Measurements from ENCODE around the gene SEZ6L. TPM values are rescaled to one million over a fixed set of nuclear protein-coding genes. Genes with fewer than 3 reads are reported as not detected.
"Not testable (repeated sequence)": the region's sequence is repeated elsewhere in the genome, so short reads cannot be mapped to it uniquely, and the experiment has no call there.

The SEZ6L gene
- total and polyA plus RNA-seq, 9 donors, result 0.10 to 0.32 (median 0.15) TPM; not detected in 3

DNA sequence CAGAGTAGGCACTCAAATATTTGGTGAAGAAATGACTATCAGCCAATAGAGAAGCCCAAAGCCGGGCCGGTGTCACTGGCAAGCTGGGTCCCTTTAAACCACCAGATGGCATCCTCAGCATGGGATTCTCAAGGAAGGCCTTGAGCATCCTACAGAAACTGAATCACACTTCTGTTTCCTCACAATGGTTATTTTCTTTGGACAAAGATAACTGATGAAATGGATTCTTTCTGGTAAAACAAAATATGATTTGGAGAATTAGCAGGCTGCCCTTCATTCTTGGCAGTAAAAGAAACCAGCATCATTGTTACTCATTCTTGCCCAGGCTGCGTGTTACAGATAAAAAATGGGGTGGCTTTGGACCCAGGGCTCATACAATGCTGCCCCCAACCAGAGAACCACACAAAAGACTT is 229.5 kb downstream of the SEZ6L start:
- Histone ChIP-seq H3K4me1 (ENCODE audit: insufficient read depth) (no peaks in the 10 kb centered on the region), H3K36me3 (no peaks in the 10 kb centered on the region), H3K9me3 (no peaks in the 10 kb centered on the region), H3K27ac (no peak overlapping the region), H3K27me3 (no peaks in the 10 kb centered on the region), H3K4me3 (no peak overlapping the region)
- peak in 4 of 5 donors; percentile 9 to 37 (median 22) for DNase-seq
- intact Hi-C loops (cut with DNase I), result no loop called here
- TF ChIP-seq POLR2A (IDR thresholded peaks at IDR 0.05) (no peak), EP300 (IDR thresholded peaks at IDR 0.05) (no peak)
- TF ChIP-seq, protein P1, sequence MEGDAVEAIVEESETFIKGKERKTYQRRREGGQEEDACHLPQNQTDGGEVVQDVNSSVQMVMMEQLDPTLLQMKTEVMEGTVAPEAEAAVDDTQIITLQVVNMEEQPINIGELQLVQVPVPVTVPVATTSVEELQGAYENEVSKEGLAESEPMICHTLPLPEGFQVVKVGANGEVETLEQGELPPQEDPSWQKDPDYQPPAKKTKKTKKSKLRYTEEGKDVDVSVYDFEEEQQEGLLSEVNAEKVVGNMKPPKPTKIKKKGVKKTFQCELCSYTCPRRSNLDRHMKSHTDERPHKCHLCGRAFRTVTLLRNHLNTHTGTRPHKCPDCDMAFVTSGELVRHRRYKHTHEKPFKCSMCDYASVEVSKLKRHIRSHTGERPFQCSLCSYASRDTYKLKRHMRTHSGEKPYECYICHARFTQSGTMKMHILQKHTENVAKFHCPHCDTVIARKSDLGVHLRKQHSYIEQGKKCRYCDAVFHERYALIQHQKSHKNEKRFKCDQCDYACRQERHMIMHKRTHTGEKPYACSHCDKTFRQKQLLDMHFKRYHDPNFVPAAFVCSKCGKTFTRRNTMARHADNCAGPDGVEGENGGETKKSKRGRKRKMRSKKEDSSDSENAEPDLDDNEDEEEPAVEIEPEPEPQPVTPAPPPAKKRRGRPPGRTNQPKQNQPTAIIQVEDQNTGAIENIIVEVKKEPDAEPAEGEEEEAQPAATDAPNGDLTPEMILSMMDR (IDR thresholded peaks at IDR 0.05), result peak in 1 of 3 donors; percentile 26
- WGBS, 3 donors, result 10 to 20% (median 10%) methylated on average over 3 of the region's 3 CpGs

DNA sequence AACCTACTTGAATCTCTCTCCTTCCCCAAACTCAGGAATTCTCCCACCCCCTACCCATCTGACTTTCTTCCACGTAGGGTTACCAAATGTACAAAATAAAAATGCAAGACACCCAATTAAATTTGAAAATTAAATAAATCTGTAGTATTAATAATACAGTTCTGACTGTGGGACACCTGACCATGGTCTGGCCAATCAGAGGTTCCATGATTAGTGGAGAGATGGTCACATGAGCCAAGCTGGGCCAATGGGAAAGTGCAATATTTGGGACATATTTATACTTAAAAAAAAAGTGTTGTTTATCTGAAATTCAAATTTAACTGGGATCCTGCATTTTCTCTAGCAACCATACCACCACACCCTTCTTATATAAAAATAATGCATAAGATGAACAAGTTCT is 230.0 kb downstream of the SEZ6L start:
- WGBS, 3 donors, result 39 to 69% (median 51%) methylated on average over 1 of the region's 1 CpG
- Histone ChIP-seq H3K4me1 (ENCODE audit: insufficient read depth) (no peaks in the 10 kb centered on the region), H3K36me3 (no peaks in the 10 kb centered on the region), H3K9me3 (no peaks in the 10 kb centered on the region), H3K27ac (no peak overlapping the region), H3K4me3 (no peak overlapping the region), H3K27me3 (no peaks in the 10 kb centered on the region)
- no peak for DNase-seq
- TF ChIP-seq, protein P1 (IDR thresholded peaks at IDR 0.05), result no peak
- no peak for TF ChIP-seq POLR2A (IDR thresholded peaks at IDR 0.05)
- TF ChIP-seq EP300 (IDR thresholded peaks at IDR 0.05), result no peak
- intact Hi-C loops (cut with DNase I), result no loop called here

DNA sequence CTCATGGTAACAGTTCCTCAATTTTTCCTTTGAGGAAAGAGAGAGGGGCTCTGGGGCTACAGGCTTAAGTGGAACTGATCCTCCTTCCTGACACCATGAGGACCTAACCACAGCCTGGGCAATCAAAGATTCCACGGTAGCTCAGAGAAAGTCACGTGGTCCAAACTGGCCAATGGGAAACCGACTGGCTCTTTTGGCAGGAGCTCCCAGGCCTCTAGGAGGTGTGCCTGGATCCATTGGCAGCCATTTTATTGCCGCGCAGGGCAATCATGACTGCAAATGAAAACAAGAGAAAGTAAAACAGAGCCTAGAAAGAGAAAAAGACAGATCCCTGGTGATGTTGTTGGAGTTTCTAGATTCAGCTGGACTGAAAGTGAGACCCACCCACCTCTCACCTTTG is 232.5 kb downstream of the SEZ6L start:
- Histone ChIP-seq H3K9me3 (no peaks in the 10 kb centered on the region), H3K4me1 (ENCODE audit: insufficient read depth) (no peaks in the 10 kb centered on the region), H3K27ac (no peak overlapping the region), H3K27me3 (no peaks in the 10 kb centered on the region), H3K36me3 (no peaks in the 10 kb centered on the region), H3K4me3 (no peak overlapping the region)
- WGBS, 3 donors, result 71 to 82% (median 77%) methylated on average over 5 of the region's 5 CpGs
- no peak for TF ChIP-seq POLR2A (IDR thresholded peaks at IDR 0.05)
- no peak for TF ChIP-seq EP300 (IDR thresholded peaks at IDR 0.05)
- DNase-seq, result no peak
- intact Hi-C loops (cut with DNase I), result no loop called here

DNA sequence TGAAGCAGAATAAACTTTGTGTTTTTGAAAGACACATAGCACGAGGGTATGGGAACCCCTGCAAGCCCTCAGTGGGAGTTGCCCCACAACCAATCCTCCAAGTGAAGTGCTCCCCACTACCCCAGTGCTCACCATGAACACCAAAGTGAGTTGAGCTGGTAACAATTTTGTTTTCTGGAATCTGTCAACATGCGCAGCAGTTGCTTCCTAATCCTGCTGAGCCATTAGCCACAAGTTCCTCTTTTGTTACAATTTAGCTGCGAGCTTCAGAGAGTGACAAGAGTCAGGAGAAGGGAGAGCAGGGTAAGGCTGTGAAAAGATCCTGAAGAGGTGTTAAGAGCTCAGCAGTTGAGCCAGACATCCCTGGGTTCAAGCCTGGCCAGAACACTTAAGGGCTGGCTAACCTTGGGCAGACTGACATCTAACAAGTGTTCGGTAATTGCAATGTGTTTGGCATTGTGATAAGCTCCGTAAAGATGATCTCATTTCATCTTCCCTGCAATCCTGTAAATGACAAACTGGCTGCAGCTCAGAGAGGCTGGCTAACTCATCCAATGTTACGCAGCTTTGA is 235.7 kb downstream of the SEZ6L start:
- no peak for DNase-seq
- Histone ChIP-seq H3K27ac (no peak overlapping the region), H3K9me3 (no peaks in the 10 kb centered on the region), H3K4me3 (no peak overlapping the region), H3K36me3 (no peaks in the 10 kb centered on the region), H3K4me1 (ENCODE audit: insufficient read depth) (no peaks in the 10 kb centered on the region), H3K27me3 (no peaks in the 10 kb centered on the region)
- 20 to 34% (median 20%) methylated on average over 6 of the region's 6 CpGs for WGBS, 3 donors
- intact Hi-C loops (cut with DNase I), result no loop called here
- TF ChIP-seq EP300 (IDR thresholded peaks at IDR 0.05) (no peak), POLR2A (IDR thresholded peaks at IDR 0.05) (no peak)
- TF ChIP-seq, protein P1 (IDR thresholded peaks at IDR 0.05), result no peak

DNA sequence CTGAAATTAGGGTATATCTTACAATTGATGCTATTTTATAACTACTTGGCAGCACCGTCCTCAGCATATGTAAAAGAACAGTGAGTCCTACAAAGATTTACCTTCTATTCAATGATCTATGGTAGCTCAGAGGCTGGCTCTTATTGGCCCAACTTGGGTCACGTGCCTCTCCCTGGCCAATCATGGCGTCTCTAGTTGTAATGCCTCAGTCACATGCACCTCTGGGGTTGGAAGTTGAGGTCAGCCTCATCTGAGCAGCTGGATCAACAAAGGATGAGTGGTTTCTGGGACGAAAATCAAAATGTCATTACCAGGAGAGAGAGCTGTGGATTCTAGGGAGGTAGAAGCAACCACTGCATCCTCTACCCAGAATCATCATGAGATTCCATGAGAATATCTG is 236.9 kb downstream of the SEZ6L start:
- no peaks in the 10 kb centered on the region for H3K4me1 ChIP-seq (ENCODE audit: insufficient read depth)
- no peak for DNase-seq
- WGBS, 3 donors, result 71 to 81% (median 77%) methylated on average over 4 of the region's 4 CpGs
- H3K4me3 ChIP-seq, result no peak overlapping the region
- no peaks in the 10 kb centered on the region for H3K36me3 ChIP-seq
- intact Hi-C loops (cut with DNase I), result no loop called here
- H3K27ac ChIP-seq, result no peak overlapping the region
- TF ChIP-seq POLR2A (IDR thresholded peaks at IDR 0.05) (no peak), EP300 (IDR thresholded peaks at IDR 0.05) (no peak)
- TF ChIP-seq, protein P1 (IDR thresholded peaks at IDR 0.05), result no peak
- H3K27me3 ChIP-seq, result no peaks in the 10 kb centered on the region
- H3K9me3 ChIP-seq, result no peaks in the 10 kb centered on the region

DNA sequence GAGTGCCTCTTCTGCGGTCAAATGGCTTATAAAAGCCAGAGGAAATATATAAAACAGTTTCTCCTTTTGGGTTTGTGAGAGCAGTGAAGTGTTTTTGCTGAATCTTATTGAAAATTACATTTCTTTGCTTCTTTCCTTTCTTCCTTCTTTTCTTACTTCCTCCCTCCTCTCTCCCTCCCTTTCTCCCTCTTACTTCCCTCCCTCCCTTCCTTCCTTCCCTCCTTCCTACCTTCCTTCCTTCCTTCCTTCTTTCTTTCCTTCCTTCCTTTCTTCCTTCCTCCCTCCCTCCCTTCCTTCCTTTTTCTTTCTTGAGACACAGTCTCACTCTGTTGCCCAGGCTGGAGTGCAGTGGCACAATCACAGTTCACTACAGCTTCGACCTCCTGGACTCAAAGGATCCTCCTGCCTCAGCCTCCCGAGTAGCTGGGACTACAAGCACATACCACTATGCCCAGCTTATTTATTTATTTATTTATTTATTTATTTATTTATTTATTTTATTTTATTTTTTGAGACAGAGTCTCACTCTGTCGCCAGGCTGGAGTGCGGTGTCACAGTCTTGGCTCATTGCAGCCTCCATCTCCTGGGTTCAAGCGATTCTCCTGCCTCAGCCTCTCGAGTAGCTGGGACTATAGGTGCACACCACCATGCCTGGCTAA is 239.4 kb downstream of the SEZ6L start:
- H3K4me1 ChIP-seq (ENCODE audit: insufficient read depth); DNase-seq; intact Hi-C loops (cut with DNase I); H3K9me3 ChIP-seq; H3K27ac ChIP-seq; H3K4me3 ChIP-seq; H3K27me3 ChIP-seq; H3K36me3 ChIP-seq: not testable (repeated sequence)
- 85 to 88% (median 88%) methylated on average over 7 of the region's 7 CpGs for WGBS, 3 donors

All from ovary (tissue), 9 donors.